ENCODE measurements around the gene ZDHHC17. TPM values are rescaled to one million over a fixed set of nuclear protein-coding genes. Genes with fewer than 3 reads are reported as not detected.

The ZDHHC17 gene
- polyA plus RNA-seq, 1 of the 3 experiments (the other 2 are of a cell fraction): 28.6 TPM

DNA sequence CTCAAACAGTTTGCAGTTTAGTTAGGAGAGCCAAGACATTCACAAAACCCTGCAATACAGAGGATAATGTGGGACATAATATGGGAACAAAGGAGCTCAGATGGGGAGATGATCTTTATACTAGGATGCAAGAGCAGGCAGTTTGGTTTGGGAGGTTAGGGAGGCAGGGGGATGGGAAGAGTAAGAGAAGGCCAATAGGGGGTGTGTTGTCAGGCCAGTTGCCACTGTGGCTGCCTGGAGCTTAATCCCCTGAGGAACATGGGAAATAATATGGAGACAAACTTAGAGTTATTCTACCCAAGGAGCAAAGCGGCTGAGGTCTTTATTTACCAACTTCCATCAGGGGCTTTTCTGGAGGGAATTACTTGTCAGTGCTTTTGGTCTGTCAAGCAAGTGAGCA lies 124.9 kb downstream of the ZDHHC17 start:
- ChIA-PET CTCF (interaction anchor here (1.3 kb wide), 1 partner anchor 122 kb away, joined by 4 read pairs; no protein-coding TSS in a partner anchor), POLR2A (no interaction called here)
- H3F3A ChIP-seq (replicated peaks; ENCODE audit: insufficient read depth): peaks cover 5% of the 10 kb centered on the region

DNA sequence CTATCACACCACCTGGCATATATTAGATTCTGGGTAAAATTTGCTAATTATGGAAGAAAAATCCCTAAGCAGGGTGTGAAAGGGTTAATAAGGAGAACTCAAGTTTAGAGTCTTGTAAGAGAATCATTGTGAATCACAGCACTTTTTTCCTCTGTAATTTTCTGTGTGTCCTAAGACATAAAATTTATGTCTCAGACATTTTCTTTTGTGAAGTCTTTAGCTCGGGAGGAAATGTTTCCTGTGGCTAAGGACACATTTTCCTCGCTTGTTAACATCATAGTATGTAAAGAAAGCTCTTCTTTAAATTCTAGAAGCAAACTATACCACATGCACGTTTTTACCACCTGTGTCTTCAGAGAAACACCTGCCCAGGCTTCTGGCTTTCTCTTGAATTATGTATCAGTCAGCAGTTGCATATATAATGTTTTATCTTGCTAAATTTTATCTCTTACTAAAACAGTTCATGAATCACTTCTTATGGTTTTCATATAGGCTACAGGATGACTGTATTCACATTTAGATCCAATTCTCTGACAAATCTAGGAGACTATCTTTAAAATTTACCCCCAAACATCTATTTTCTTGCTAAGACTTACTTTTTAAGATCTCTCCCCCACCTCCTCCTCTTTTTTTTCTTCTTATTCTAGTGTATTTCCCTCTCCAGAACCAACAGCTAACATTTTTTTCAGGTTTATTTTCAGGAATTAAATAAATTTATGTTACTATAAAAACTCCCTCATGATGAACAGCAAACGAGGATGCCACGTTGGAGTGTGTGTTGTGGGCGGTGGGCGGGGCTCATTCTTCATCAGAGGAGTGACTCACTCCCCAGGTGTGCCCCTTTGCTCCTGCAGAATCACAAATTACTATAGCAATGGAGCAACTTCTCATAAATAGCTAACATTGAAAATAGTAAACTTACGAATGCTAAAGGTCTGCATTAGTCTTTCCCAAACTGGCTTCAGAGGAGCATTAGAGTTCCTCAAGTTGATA lies 126.5 kb downstream of the ZDHHC17 start:
- Histone ChIP-seq H3K27me3 (ENCODE audit: insufficient read depth) (no peaks in the 10 kb centered on the region), H4K20me1 (ENCODE audit: insufficient read depth) (no peaks in the 10 kb centered on the region), H3K9ac (no peak overlapping the region), H3K9me2 (no peaks in the 10 kb centered on the region), H3K9me3 (peaks cover 4% of the 10 kb centered on the region), H3F3A (replicated peaks; ENCODE audit: insufficient read depth) (peaks cover 5% of the 10 kb centered on the region), H3K79me2 (ENCODE audit: insufficient read depth) (no peaks in the 10 kb centered on the region), H3K36me3 (replicated peaks in 1 of 2; ENCODE audit: control insufficient read depth in 1 of 2, insufficient read depth in 2 of 2, low read length in 1 of 2) (no peaks in the 10 kb centered on the region), H3K4me3 (ENCODE audit: low read depth in 2 of 2, low read length in 1 of 2) (no peak overlapping the region), H3K27ac (ENCODE audit: low read depth in 2 of 2, low read length in 1 of 2) (no peak overlapping the region), H3K4me2 (no peak overlapping the region), H2AFZ (ENCODE audit: low read depth) (no peak overlapping the region), H3K4me1 (ENCODE audit: control insufficient read depth in 1 of 2, insufficient read depth in 2 of 2, low read depth in 1 of 2, low read length in 1 of 2) (no peaks in the 10 kb centered on the region)
- ChIA-PET POLR2A (no interaction called here), CTCF (interaction anchor here (1.4 to 1.6 kb wide), 2 partner anchors 8 to 11 kb away, joined by 4 to 9 read pairs; partner anchors contain the start of gene CSRP2)
- 65% methylated on average over 8 of the region's 8 CpGs for WGBS (ENCODE audit: low lambda C conversion rate)
- no peak for DNase-seq
- TF ChIP-seq, protein P1, sequence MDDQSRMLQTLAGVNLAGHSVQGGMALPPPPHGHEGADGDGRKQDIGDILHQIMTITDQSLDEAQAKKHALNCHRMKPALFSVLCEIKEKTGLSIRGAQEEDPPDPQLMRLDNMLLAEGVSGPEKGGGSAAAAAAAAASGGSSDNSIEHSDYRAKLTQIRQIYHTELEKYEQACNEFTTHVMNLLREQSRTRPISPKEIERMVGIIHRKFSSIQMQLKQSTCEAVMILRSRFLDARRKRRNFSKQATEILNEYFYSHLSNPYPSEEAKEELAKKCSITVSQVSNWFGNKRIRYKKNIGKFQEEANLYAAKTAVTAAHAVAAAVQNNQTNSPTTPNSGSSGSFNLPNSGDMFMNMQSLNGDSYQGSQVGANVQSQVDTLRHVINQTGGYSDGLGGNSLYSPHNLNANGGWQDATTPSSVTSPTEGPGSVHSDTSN (IDR thresholded peaks at IDR 0.05): no peak
- TF ChIP-seq FOXM1 (IDR thresholded peaks at IDR 0.05; ENCODE audit: low read depth) (no peak), JUND (IDR thresholded peaks at IDR 0.05) (no peak), MXI1 (IDR thresholded peaks at IDR 0.05; ENCODE audit: low read depth, low read length) (no peak), RCOR1 (IDR thresholded peaks at IDR 0.05; ENCODE audit: low read length) (no peak), SMC3 (IDR thresholded peaks at IDR 0.05; ENCODE audit: low read depth, low read length) (no peak), TAF1 (IDR thresholded peaks at IDR 0.05; ENCODE audit: borderline replicate concordance, low read depth, low read length) (no peak), RXRA (IDR thresholded peaks at IDR 0.05; ENCODE audit: borderline replicate concordance, low read depth) (no peak), CHD2 (IDR thresholded peaks at IDR 0.05; ENCODE audit: low read length, partially characterized antibody) (no peak), RFX5 (IDR thresholded peaks at IDR 0.05; ENCODE audit: low read length) (no peak), NFIC (IDR thresholded peaks at IDR 0.05; ENCODE audit: borderline replicate concordance) (no peak), FOSL2 (IDR thresholded peaks at IDR 0.05; ENCODE audit: borderline replicate concordance, low read depth) (no peak), TEAD4 (IDR thresholded peaks at IDR 0.05; ENCODE audit: borderline replicate concordance, insufficient read depth) (no peak), MEF2A (IDR thresholded peaks at IDR 0.05; ENCODE audit: borderline replicate concordance, low read depth) (no peak), FOXJ3 (CRISPR knock-in tag; IDR thresholded peaks at IDR 0.05) (no peak), RAD21 (IDR thresholded peaks at IDR 0.05; ENCODE audit: low read length) (no peak), SIN3A (IDR thresholded peaks at IDR 0.05; ENCODE audit: borderline replicate concordance, low read depth, low read length) (no peak)
- TF ChIP-seq, protein P2, sequence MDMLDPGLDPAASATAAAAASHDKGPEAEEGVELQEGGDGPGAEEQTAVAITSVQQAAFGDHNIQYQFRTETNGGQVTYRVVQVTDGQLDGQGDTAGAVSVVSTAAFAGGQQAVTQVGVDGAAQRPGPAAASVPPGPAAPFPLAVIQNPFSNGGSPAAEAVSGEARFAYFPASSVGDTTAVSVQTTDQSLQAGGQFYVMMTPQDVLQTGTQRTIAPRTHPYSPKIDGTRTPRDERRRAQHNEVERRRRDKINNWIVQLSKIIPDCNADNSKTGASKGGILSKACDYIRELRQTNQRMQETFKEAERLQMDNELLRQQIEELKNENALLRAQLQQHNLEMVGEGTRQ (IDR thresholded peaks at IDR 0.05; ENCODE audit: borderline replicate concordance, low read depth, low read length): no peak

More for the DNA sequence above, 124.9 kb downstream of the ZDHHC17 start:
- Histone ChIP-seq H3K4me3 (ENCODE audit: low read depth in 2 of 2, low read length in 1 of 2) (no peak overlapping the region), H4K20me1 (ENCODE audit: insufficient read depth) (no peaks in the 10 kb centered on the region), H3K9me3 (peaks cover 2% of the 10 kb centered on the region; the same call in 1 of the 2 replicates), H3K4me1 (ENCODE audit: control insufficient read depth in 1 of 2, insufficient read depth in 2 of 2, low read depth in 1 of 2, low read length in 1 of 2) (no peaks in the 10 kb centered on the region), H3K9me2 (no peaks in the 10 kb centered on the region), H3K36me3 (replicated peaks in 1 of 2; ENCODE audit: control insufficient read depth in 1 of 2, insufficient read depth in 2 of 2, low read length in 1 of 2) (no peaks in the 10 kb centered on the region), H2AFZ (ENCODE audit: low read depth) (no peak overlapping the region), H3K79me2 (ENCODE audit: insufficient read depth) (no peaks in the 10 kb centered on the region), H3K9ac (no peak overlapping the region), H3K27ac (ENCODE audit: low read depth in 2 of 2, low read length in 1 of 2) (no peak overlapping the region), H3K4me2 (no peak overlapping the region), H3K27me3 (ENCODE audit: insufficient read depth) (no peaks in the 10 kb centered on the region)
- WGBS (ENCODE audit: low lambda C conversion rate): 100% methylated on average over 1 of the region's 1 CpG
- no peak for TF ChIP-seq FOXJ3 (CRISPR knock-in tag; IDR thresholded peaks at IDR 0.05)
- no peak for TF ChIP-seq JUND (IDR thresholded peaks at IDR 0.05)
- TF ChIP-seq TCF12 (IDR thresholded peaks at IDR 0.05): no peak
- no peak for TF ChIP-seq GATA2 (CRISPR knock-in tag; IDR thresholded peaks at IDR 0.05)
- TF ChIP-seq POLR2AphosphoS5 (IDR thresholded peaks at IDR 0.05; ENCODE audit: low read depth, low read length): no peak
- no peak for TF ChIP-seq YY1 (IDR thresholded peaks at IDR 0.05; ENCODE audit: low read depth)
- TF ChIP-seq, protein P2 (IDR thresholded peaks at IDR 0.05; ENCODE audit: borderline replicate concordance, low read depth, low read length): no peak
- no peak for TF ChIP-seq SIN3A (IDR thresholded peaks at IDR 0.05; ENCODE audit: borderline replicate concordance, low read depth, low read length)
- no peak for TF ChIP-seq GABPA (IDR thresholded peaks at IDR 0.05; ENCODE audit: low read depth)
- TF ChIP-seq, protein P3, sequence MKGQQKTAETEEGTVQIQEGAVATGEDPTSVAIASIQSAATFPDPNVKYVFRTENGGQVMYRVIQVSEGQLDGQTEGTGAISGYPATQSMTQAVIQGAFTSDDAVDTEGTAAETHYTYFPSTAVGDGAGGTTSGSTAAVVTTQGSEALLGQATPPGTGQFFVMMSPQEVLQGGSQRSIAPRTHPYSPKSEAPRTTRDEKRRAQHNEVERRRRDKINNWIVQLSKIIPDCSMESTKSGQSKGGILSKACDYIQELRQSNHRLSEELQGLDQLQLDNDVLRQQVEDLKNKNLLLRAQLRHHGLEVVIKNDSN (IDR thresholded peaks at IDR 0.05; ENCODE audit: borderline replicate concordance, low read depth): no peak
- no peak for TF ChIP-seq NRF1 (IDR thresholded peaks at IDR 0.05; ENCODE audit: low read depth, low read length)
- no peak for DNase-seq

All from SK-N-SH (cell line).